Osteocyte (in vitro differentiated cells): ENCODE measurements around the gene GALNT9. TPM values are rescaled to one million over a fixed set of nuclear protein-coding genes. Genes with fewer than 3 reads are reported as not detected.

Source experiments
- DNase-seq: peaks from one replicate; pipeline ENCODE4 v3.0.0; 2021; ENCODE audit warnings: mixed read lengths; ENCODE audit not compliant: unreplicated experiment; ENCODE audit errors: extremely low spot score
- H3K27ac Mint-ChIP-seq: one replicate; pipeline ENCODE4 v1.8.0; 2021; ENCODE audit warnings: mild to moderate bottlenecking, mixed read lengths; ENCODE audit not compliant: unreplicated experiment
- H3K27me3 Mint-ChIP-seq: one replicate; pipeline ENCODE4 v1.8.0; 2021; ENCODE audit warnings: mixed read lengths; ENCODE audit not compliant: unreplicated experiment
- H3K36me3 Mint-ChIP-seq: one replicate; pipeline ENCODE4 v1.8.0; 2021; ENCODE audit warnings: mixed read lengths; ENCODE audit not compliant: unreplicated experiment
- H3K4me1 Mint-ChIP-seq: one replicate; pipeline ENCODE4 v1.8.0; 2021; ENCODE audit warnings: mixed read lengths; ENCODE audit not compliant: unreplicated experiment
- H3K4me3 Mint-ChIP-seq: one replicate; pipeline ENCODE4 v1.8.0; 2021; ENCODE audit warnings: mild to moderate bottlenecking, moderate library complexity, mixed read lengths; ENCODE audit not compliant: unreplicated experiment
- H3K9me3 Mint-ChIP-seq: one replicate; pipeline ENCODE4 v1.8.0; 2021; ENCODE audit warnings: mixed read lengths; ENCODE audit not compliant: unreplicated experiment
- CTCF ChIP-seq: fragments of 200-600 bp; sonication (generic); IDR thresholded peaks from 2 replicates; pipeline ENCODE4 v1.5.0; 2021; ENCODE audit warnings: antibody characterized with exemption, mild to moderate bottlenecking, moderate library complexity
- total RNA-seq: library from RNA; stranded (reverse); gene quantifications from 2 replicates; pipeline ENCODE4 v1.2.1, GENCODE V29; 2021

Gene GALNT9
- total RNA-seq, 1 donor from 2014 or later, result not detected

- no peaks in the 10 kb centered on the region for H3K36me3 Mint-ChIP-seq
- no peak overlapping the region for H3K27ac Mint-ChIP-seq
- peaks cover 13% of the 10 kb centered on the region for H3K9me3 Mint-ChIP-seq
- H3K4me1 Mint-ChIP-seq, result no peaks in the 10 kb centered on the region
- H3K27me3 Mint-ChIP-seq, result peaks cover 9% of the 10 kb centered on the region
- H3K4me3 Mint-ChIP-seq, result no peak overlapping the region
- no peak for TF ChIP-seq CTCF
- DNase-seq, result no peak
Observed at GRCh38 chr12:132313182-132313581, 16.2 kb downstream of the GALNT9 start.

DNA sequence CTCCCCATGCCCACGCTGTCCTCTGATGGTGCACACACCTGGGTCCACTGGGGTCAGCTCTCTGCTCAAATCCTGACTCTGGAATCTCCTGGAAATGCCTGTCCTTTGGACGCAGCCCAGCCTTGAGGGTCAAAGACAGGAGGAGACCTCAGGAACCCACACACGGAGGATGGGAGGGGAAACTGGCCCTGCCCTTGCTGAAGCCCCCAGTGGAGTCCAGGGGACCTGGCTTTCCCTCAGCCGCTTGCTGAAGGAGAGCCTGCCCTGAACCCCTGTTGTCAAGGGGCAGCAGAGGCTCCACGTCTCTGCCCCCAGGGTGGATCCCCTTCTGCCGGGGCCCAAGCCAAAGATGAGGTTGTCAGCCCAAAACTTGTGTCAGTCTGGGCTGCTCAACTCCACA is 16.9 kb downstream of the GALNT9 start:
- TF ChIP-seq CTCF, result no peak
- DNase-seq, result no peak
- Mint-ChIP-seq H3K4me3 (no peak overlapping the region), H3K27me3 (peaks cover 9% of the 10 kb centered on the region), H3K4me1 (no peaks in the 10 kb centered on the region), H3K27ac (no peak overlapping the region), H3K9me3 (peaks cover 13% of the 10 kb centered on the region), H3K36me3 (no peaks in the 10 kb centered on the region)

DNA sequence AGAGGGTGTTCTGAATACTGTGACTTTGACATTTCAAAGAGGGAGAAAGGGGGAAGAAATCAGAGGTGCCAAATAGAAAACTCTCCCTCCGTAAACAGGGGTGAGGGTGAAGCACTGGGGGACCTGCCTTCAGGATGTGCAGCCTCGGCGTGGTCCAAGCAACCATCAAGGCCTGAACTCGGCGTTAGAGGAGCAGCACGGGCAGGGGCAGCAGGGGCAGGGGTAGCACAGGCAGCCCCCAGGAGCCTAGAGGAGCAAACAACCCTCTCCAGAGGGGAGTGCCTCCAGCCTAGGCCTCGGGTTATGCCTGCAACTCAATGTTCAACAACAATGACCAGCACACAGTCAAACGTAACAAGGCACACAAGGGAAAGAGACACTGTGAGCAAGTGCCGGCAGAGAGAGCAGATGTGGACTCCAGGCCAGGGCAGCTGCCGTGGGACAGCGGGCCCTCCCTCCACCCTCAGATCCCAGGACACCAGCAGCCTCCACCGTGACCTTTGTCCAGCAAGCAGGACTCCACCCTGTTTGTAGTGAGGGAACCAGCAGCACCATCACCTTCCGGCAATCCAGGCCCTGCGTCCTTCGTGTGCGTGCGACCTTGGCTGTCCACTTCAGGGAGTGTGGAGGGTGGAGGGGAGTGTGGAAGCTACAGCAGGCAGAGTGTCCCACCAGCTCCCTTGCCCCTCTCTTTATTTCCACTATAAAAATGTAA is 18.0 kb downstream of the GALNT9 start:
- Mint-ChIP-seq H3K27me3 (peaks cover 8% of the 10 kb centered on the region), H3K4me3 (no peak overlapping the region), H3K36me3 (no peaks in the 10 kb centered on the region), H3K27ac (no peak overlapping the region), H3K9me3 (peaks cover 13% of the 10 kb centered on the region), H3K4me1 (no peaks in the 10 kb centered on the region)
- DNase-seq, result no peak
- TF ChIP-seq CTCF, result no peak

DNA sequence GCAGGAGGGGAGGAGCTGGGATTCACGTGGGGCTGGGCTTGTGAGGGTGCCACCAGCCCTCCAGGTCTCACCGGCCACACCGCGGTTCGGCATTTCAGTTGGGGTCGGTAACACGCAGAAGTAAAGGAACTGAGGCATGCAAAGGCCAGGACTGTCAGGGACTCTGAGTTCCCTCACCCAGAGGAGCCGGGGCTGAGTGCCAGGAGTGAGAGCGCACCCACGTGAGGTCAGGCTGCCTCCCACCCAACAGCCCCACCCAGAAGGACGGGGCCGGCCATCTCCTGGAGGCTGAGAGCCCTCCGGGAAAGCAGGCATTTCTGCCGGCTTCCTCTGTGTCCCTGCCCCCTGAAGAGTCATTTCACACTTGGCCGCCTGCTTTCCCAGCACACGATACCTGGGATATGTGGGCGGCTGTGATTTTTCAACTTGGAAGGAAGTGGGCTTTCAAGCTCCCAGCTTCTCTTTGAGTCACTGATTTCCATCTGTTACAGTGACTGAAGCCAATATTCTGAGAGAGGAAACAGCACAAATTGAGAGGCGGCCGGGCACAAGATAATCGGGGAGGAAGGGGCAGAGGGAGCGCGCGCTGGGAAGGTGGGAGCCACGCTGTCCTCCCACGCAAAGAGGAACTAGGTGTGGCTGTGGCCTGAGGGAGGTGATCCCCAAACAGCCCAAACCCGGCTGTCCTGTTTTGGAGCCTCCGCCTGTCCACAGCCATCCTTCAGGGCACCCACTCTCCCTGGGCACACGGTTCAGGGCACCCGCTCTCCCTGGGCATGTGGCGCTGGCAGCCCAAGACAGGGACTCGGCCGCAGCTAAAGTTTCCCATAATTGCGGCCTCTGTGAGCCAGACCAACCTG is 19.0 kb downstream of the GALNT9 start:
- TF ChIP-seq CTCF, result no peak

GRCh38 chr12:132309596-132310086 is 19.7 kb downstream of the GALNT9 start:
- no peak for DNase-seq
- Mint-ChIP-seq H3K4me3 (no peak overlapping the region), H3K9me3 (peaks cover 13% of the 10 kb centered on the region), H3K36me3 (no peaks in the 10 kb centered on the region), H3K4me1 (no peaks in the 10 kb centered on the region), H3K27ac (no peak overlapping the region), H3K27me3 (peaks cover 6% of the 10 kb centered on the region)
- TF ChIP-seq CTCF, result no peak

More for the DNA sequence above, 19.0 kb downstream of the GALNT9 start:
- Mint-ChIP-seq H3K36me3 (no peaks in the 10 kb centered on the region), H3K9me3 (peaks cover 13% of the 10 kb centered on the region), H3K4me1 (no peaks in the 10 kb centered on the region), H3K27me3 (peaks cover 6% of the 10 kb centered on the region), H3K27ac (no peak overlapping the region), H3K4me3 (no peak overlapping the region)
- DNase-seq, result no peak
